ENCODE measurements around the gene B3GALT6.

B3GALT6 gene

GRCh38 chr1:1202831-1203560 lies 29.0 kb upstream of the B3GALT6 start:
- no peak for DNase-seq

GRCh38 chr1:1203561-1204424 lies 28.2 kb upstream of the B3GALT6 start:
- DNase-seq: no peak

- no peak for DNase-seq
These were observed 27.6 kb upstream of the B3GALT6 start for GRCh38 chr1:1204425-1204920.

GRCh38 chr1:1204998-1205768 lies 26.9 kb upstream of the B3GALT6 start:
- no peak for DNase-seq

- no peak for DNase-seq
These were observed 26.2 kb upstream of the B3GALT6 start for GRCh38 chr1:1205769-1206375.

- no peak for DNase-seq
These were observed 25.6 kb upstream of the B3GALT6 start, which contains the start of gene TNFRSF18 for GRCh38 chr1:1206376-1206965. TNFRSF18 (minus strand) TSS chr1:1206592; CDS start chr1:1206571, 21 bp downstream.

- DNase-seq: no peak
These were observed 25.0 kb upstream of the B3GALT6 start for GRCh38 chr1:1206966-1207531.

GRCh38 chr1:1207571-1207892 lies 24.5 kb upstream of the B3GALT6 start:
- no peak for DNase-seq

GRCh38 chr1:1208713-1209433 lies 23.2 kb upstream of the B3GALT6 start:
- no peak for DNase-seq

GRCh38 chr1:1210726-1211540 lies 21.1 kb upstream of the B3GALT6 start:
- no peak for DNase-seq

- no peak for DNase-seq
These were observed 20.2 kb upstream of the B3GALT6 start for GRCh38 chr1:1211541-1212441.

GRCh38 chr1:1212780-1213344 lies 19.2 kb upstream of the B3GALT6 start:
- no peak for DNase-seq

- no peak for DNase-seq
These were observed 18.4 kb upstream of the B3GALT6 start, which contains the start of gene TNFRSF4 for GRCh38 chr1:1213345-1214265. TNFRSF4 (minus strand) TSS chr1:1214153; CDS start chr1:1214127, 26 bp downstream.

GRCh38 chr1:1215080-1215676 lies 16.9 kb upstream of the B3GALT6 start:
- no peak for DNase-seq

GRCh38 chr1:1215881-1216605 lies 16.0 kb upstream of the B3GALT6 start:
- DNase-seq: no peak
